MM.1S (cell line): ENCODE measurements around the gene SDK1.

ENCODE experiments used
- CTCF ChIP-seq: fragments of 300-600 bp; sonication (generic); IDR thresholded peaks from 2 replicates; pipeline ENCODE4 v1.5.1; 2016; ENCODE audit warnings: antibody characterized with exemption, low read length, mixed read lengths
- EZH2phosphoT487 ChIP-seq: fragments of 300-600 bp; sonication (generic); IDR thresholded peaks from 2 replicates; pipeline ENCODE4 v1.6.1; 2018; ENCODE audit warnings: antibody characterized with exemption, low read length

- TF ChIP-seq CTCF (no peak), EZH2phosphoT487 (no peak)
Measured at GRCh38 chr7:4015371-4015770, 714.3 kb downstream of the SDK1 start.
